ENCODE results near the gene CSTB.

DNA sequence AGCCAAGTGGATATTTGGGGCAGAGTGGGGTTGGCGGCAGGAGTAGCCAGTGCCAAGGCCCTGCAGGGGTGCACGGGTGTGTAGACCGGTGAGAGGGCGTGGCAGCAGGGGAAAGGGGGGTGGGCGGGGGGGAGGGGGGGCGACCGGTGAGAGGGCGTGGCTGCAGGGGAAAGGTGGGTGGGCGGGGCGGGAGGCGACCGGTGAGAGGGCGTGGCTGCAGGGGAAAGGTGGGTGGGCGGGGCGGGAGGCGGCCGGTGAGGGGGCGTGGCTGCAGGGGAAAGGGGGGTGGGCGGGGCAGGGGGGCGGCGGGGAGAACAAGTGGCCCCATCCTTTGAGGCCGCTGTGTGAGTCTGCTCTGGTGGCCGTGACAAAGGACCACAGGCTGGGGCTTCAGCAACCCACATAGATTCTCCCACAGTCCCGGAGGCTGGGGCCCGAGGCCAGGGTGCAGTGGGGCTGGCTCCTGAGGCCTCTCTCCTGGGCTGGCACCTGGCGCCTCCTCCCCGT, 39.1 kb upstream of the CSTB start:
- TF ChIP-seq, protein P1, sequence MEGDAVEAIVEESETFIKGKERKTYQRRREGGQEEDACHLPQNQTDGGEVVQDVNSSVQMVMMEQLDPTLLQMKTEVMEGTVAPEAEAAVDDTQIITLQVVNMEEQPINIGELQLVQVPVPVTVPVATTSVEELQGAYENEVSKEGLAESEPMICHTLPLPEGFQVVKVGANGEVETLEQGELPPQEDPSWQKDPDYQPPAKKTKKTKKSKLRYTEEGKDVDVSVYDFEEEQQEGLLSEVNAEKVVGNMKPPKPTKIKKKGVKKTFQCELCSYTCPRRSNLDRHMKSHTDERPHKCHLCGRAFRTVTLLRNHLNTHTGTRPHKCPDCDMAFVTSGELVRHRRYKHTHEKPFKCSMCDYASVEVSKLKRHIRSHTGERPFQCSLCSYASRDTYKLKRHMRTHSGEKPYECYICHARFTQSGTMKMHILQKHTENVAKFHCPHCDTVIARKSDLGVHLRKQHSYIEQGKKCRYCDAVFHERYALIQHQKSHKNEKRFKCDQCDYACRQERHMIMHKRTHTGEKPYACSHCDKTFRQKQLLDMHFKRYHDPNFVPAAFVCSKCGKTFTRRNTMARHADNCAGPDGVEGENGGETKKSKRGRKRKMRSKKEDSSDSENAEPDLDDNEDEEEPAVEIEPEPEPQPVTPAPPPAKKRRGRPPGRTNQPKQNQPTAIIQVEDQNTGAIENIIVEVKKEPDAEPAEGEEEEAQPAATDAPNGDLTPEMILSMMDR (conservative IDR thresholded peaks at IDR 0.05; ENCODE audit: low read depth, low read length) = no peak
- TF ChIP-seq EZH2 (IDR thresholded peaks at IDR 0.05; ENCODE audit: borderline replicate concordance, low read depth, low read length, poor library complexity, severe bottlenecking) = no peak
